Thymus (tissue), 2 donors: ENCODE data around the gene CXCR2. TPM values are rescaled to one million over a fixed set of nuclear protein-coding genes. Genes with fewer than 3 reads are reported as not detected.

Experiments
- polyA plus RNA-seq: library from polyadenylated mRNA; stranded (reverse); fragments of 200-250 nt; gene quantifications from one replicate; pipeline ENCODE4 v1.2.3, GENCODE V29; 2013
- total RNA-seq: library from RNA; stranded (reverse); fragments of 120-200 nt; gene quantifications from one replicate; pipeline ENCODE4 v1.2.4, GENCODE V29; 2013
- donor health status: healthy.

Gene CXCR2
- total and polyA plus RNA-seq, 2 donors = 0.38 to 0.57 TPM

Other genes with a start within 250 kb of the CXCR2 start
- gene TNS1, start 123.0 kb upstream of the CXCR2 start, total RNA-seq = 8.3 TPM
- 21.3 TPM for gene TNS1, start 123.0 kb upstream of the CXCR2 start, polyA plus RNA-seq
- 2.6 TPM for gene RUFY4, start 56.8 kb upstream of the CXCR2 start, total RNA-seq
- 5.4 TPM for gene RUFY4, start 56.8 kb upstream of the CXCR2 start, polyA plus RNA-seq
- gene CXCR1, start 40.9 kb downstream of the CXCR2 start, total RNA-seq = 0.24 TPM
- gene CXCR1, start 40.9 kb downstream of the CXCR2 start, polyA plus RNA-seq = 0.37 TPM
- 368 TPM for gene ARPC2, start 91.2 kb downstream of the CXCR2 start, total RNA-seq
- 292 TPM for gene ARPC2, start 91.2 kb downstream of the CXCR2 start, polyA plus RNA-seq
- gene GPBAR1, start 135.0 kb downstream of the CXCR2 start, total RNA-seq = 0.28 TPM
- gene GPBAR1, start 135.0 kb downstream of the CXCR2 start, polyA plus RNA-seq = 1.0 TPM
- gene AAMP, start 144.1 kb downstream of the CXCR2 start, total RNA-seq = 69.2 TPM
- gene AAMP, start 144.1 kb downstream of the CXCR2 start, polyA plus RNA-seq = 67.2 TPM
- gene PNKD, start 144.5 kb downstream of the CXCR2 start, total RNA-seq = 61.9 TPM
- 76.1 TPM for gene PNKD, start 144.5 kb downstream of the CXCR2 start, polyA plus RNA-seq
- gene TMBIM1, start 166.5 kb downstream of the CXCR2 start, total RNA-seq = 44.0 TPM
- 56.2 TPM for gene TMBIM1, start 166.5 kb downstream of the CXCR2 start, polyA plus RNA-seq
- 0.19 TPM for gene CATIP, start 230.8 kb downstream of the CXCR2 start, total RNA-seq
- 0.52 TPM for gene CATIP, start 230.8 kb downstream of the CXCR2 start, polyA plus RNA-seq